Liver (tissue), 9 donors: Measurements from ENCODE around the gene MKI67. TPM values are rescaled to one million over a fixed set of nuclear protein-coding genes. Genes with fewer than 3 reads are reported as not detected.
A peak's percentile ranks its signal among the peaks of the same experiment; 100 is the strongest.

ENCODE experiments used
- DNase-seq: peaks from one replicate; pipeline ENCODE4 v3.0.0-alpha.2; 2017; ENCODE audit warnings: low spot score
- H3K27ac ChIP-seq, 2 donors: one replicate each; pipeline ENCODE4 v1.7.0; 2013; ENCODE audit warnings: inconsistent platforms in 2 of 2, low read length in 2 of 2, control low read depth in 1 of 2, low read depth in 1 of 2, mild to moderate bottlenecking in 1 of 2
- H3K27me3 ChIP-seq, 4 donors: one replicate each; pipeline versions ENCODE4 v1.6.1 to v1.7.0; 2013; ENCODE audit warnings: low read length in 3 of 4, inconsistent platforms in 1 of 4, mild to moderate bottlenecking in 1 of 4, moderate library complexity in 1 of 4; ENCODE audit not compliant: control insufficient read depth in 4 of 4, insufficient read depth in 4 of 4
- H3K36me3 ChIP-seq, 4 donors: one replicate each; pipeline versions ENCODE4 v1.6.1 to v1.7.0; 2013; ENCODE audit warnings: low read length in 3 of 4, mild to moderate bottlenecking in 3 of 4, low read depth in 1 of 4, moderate library complexity in 1 of 4; ENCODE audit not compliant: control insufficient read depth in 4 of 4, insufficient read depth in 3 of 4
- H3K4me1 ChIP-seq, 4 donors: one replicate each; pipeline versions ENCODE4 v1.6.1 to v1.7.0; 2013; ENCODE audit warnings: low read length in 3 of 4, mild to moderate bottlenecking in 3 of 4, moderate library complexity in 1 of 4; ENCODE audit not compliant: control insufficient read depth in 4 of 4, insufficient read depth in 4 of 4
- H3K4me3 ChIP-seq, 3 donors: one replicate each; pipeline versions ENCODE4 v1.6.1 to v1.7.0; 2013; ENCODE audit warnings: low read length in 3 of 3, control low read depth in 1 of 3, low read depth in 1 of 3, mild to moderate bottlenecking in 1 of 3
- H3K9ac ChIP-seq, 2 donors: one replicate each; pipeline ENCODE4 v1.7.0; 2013; ENCODE audit warnings: low read length in 2 of 2, mild to moderate bottlenecking in 2 of 2, moderate library complexity in 2 of 2, control low read depth in 1 of 2, low read depth in 1 of 2
- H3K9me3 ChIP-seq, 4 donors: one replicate each; pipeline versions ENCODE4 v1.6.1 to v1.7.0; 2013; ENCODE audit warnings: low read length in 3 of 4; ENCODE audit not compliant: control insufficient read depth in 4 of 4
- EGR1 ChIP-seq, 2 donors: IDR thresholded peaks; 2 replicates each; pipeline ENCODE4 v1.6.1; 2016 to 2018; ENCODE audit warnings: antibody characterized with exemption in 2 of 2, low read depth in 2 of 2
- FOXA1 ChIP-seq: IDR thresholded peaks from 2 replicates; pipeline ENCODE4 v1.6.1; 2016; ENCODE audit warnings: antibody characterized with exemption
- FOXA2 ChIP-seq: IDR thresholded peaks from 2 replicates; pipeline ENCODE4 v1.6.1; 2016; ENCODE audit warnings: antibody characterized with exemption
- GABPA ChIP-seq, 2 donors: IDR thresholded peaks in 1 of 2; conservative IDR thresholded peaks in 1 of 2; 2 replicates each; pipeline ENCODE4 v1.6.1; 2016; ENCODE audit warnings: antibody characterized with exemption in 2 of 2, mild to moderate bottlenecking in 1 of 2, moderate library complexity in 1 of 2
- HNF4A ChIP-seq, 2 donors: conservative IDR thresholded peaks; 2 replicates each; pipeline ENCODE4 v1.6.1; 2016; ENCODE audit warnings: antibody characterized with exemption in 2 of 2, mild to moderate bottlenecking in 2 of 2
- HNF4G ChIP-seq: IDR thresholded peaks from 2 replicates; pipeline ENCODE4 v1.6.1; 2016; ENCODE audit warnings: antibody characterized with exemption
- JUND ChIP-seq, 2 donors: IDR thresholded peaks; 2 replicates each; pipeline ENCODE4 v1.6.1; 2016; ENCODE audit warnings: antibody characterized with exemption in 2 of 2
- NR2F2 ChIP-seq: IDR thresholded peaks from 2 replicates; pipeline ENCODE4 v1.6.1; 2016; ENCODE audit warnings: antibody characterized with exemption
- RAD21 ChIP-seq, 2 donors: IDR thresholded peaks; 2 replicates each; pipeline ENCODE4 v1.6.1; 2016; ENCODE audit warnings: antibody characterized with exemption in 2 of 2, mild to moderate bottlenecking in 2 of 2
- RXRA ChIP-seq, 2 donors: IDR thresholded peaks; 2 replicates each; pipeline ENCODE4 v1.6.1; 2017 to 2018; ENCODE audit warnings: antibody characterized with exemption in 2 of 2, mild to moderate bottlenecking in 1 of 2
- SP1 ChIP-seq: IDR thresholded peaks from 2 replicates; pipeline ENCODE4 v1.6.1; 2018; ENCODE audit warnings: antibody characterized with exemption, mild to moderate bottlenecking
- TAF1 ChIP-seq: conservative IDR thresholded peaks from 2 replicates; pipeline ENCODE4 v1.6.1; 2016; ENCODE audit warnings: antibody characterized with exemption, mild to moderate bottlenecking
- YY1 ChIP-seq: IDR thresholded peaks from 2 replicates; pipeline ENCODE4 v1.6.1; 2016; ENCODE audit warnings: antibody characterized with exemption, mild to moderate bottlenecking
- whole genome bisulfite sequencing: extraction: QIAGEN DNeasy Blood & Tissue Kit; methylation state at CpG from one replicate; pipeline ENCODE4 v1.1.7; 2013; 5-methylcytosine and 5-hydroxymethylcytosine counted together
- polyA plus RNA-seq, 2 donors: library from polyadenylated mRNA; stranded (reverse) in 1 of 2; unstranded in 1 of 2; fragments of 200-250 nt in 1 of 2; fragments of >200 nt in 1 of 2; fragmentation: Nextera tagmentation in 1 of 2; extraction: Ambion mirVana in 1 of 2; gene quantifications; one replicate each; pipeline versions ENCODE4 v1.2.1 to v1.2.3, GENCODE V29; 2013 to 2015
- total RNA-seq, 2 donors: library from RNA; depleted of rRNA; stranded (reverse); fragments of >200 nt; gene quantifications; one replicate each; pipeline ENCODE4 v1.2.3, GENCODE V29; 2014
- TF ChIP-seq, protein P1 (sequence below): IDR thresholded peaks from 2 replicates; pipeline ENCODE4 v1.6.1; 2016; ENCODE audit warnings: antibody characterized with exemption
- TF ChIP-seq, protein P2 (sequence below): IDR thresholded peaks from 2 replicates; pipeline ENCODE4 v1.6.1; 2016; ENCODE audit warnings: antibody characterized with exemption, mild to moderate bottlenecking
- TF ChIP-seq, protein P3 (sequence below): IDR thresholded peaks from 2 replicates; pipeline ENCODE4 v1.6.1; 2016; ENCODE audit warnings: antibody characterized with exemption
- TF ChIP-seq, protein P4 (sequence below): IDR thresholded peaks from 2 replicates; pipeline ENCODE4 v1.6.1; 2016; ENCODE audit warnings: antibody characterized with exemption
- TF ChIP-seq, protein P5 (sequence below): fragments of 150-350 bp; IDR thresholded peaks from 2 replicates; pipeline ENCODE4 v1.5.1; 2017; ENCODE audit warnings: improper control_type of control experiment, low read depth, low read length; ENCODE audit not compliant: missing input control
- donor health status: healthy.
- donor health status: healthy.
- donor health status: healthy.
- donor health status: healthy.
- donor health status: healthy.

The MKI67 gene
- total and polyA plus RNA-seq, 4 donors: 0.25 to 54.5 (median 1.1) TPM

DNA sequence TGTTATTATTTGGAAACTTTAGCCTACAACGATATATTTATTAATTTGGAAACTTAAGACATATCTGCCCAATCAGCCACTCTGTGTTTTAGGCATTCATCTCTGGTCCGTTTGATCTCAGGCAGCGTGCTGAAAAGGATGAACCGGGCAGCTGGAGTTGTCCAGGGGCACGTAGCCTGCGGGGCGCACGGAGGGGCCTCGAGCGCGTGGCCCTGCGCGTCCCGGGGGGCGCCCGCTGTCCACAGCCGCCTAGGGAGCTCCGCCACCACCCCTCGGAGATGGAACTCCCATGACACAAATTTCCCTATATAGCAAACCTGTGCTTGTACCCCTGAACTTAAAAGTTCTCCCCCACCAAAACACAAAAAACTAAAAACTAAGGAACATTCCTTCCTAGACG, 24.3 kb upstream of the MKI67 start:
- TF ChIP-seq, protein P1, sequence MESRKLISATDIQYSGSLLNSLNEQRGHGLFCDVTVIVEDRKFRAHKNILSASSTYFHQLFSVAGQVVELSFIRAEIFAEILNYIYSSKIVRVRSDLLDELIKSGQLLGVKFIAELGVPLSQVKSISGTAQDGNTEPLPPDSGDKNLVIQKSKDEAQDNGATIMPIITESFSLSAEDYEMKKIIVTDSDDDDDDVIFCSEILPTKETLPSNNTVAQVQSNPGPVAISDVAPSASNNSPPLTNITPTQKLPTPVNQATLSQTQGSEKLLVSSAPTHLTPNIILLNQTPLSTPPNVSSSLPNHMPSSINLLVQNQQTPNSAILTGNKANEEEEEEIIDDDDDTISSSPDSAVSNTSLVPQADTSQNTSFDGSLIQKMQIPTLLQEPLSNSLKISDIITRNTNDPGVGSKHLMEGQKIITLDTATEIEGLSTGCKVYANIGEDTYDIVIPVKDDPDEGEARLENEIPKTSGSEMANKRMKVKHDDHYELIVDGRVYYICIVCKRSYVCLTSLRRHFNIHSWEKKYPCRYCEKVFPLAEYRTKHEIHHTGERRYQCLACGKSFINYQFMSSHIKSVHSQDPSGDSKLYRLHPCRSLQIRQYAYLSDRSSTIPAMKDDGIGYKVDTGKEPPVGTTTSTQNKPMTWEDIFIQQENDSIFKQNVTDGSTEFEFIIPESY: no peak
- TF ChIP-seq SP1 (no peak), JUND (IDR thresholded peaks at IDR 0.05) (no peak), GABPA (IDR thresholded peaks at IDR 0.05 in 1 of 2, conservative IDR thresholded peaks at IDR 0.05 in 1 of 2) (no peak), FOXA2 (no peak), HNF4A (conservative IDR thresholded peaks at IDR 0.05) (no peak), YY1 (no peak), TAF1 (no peak), RXRA (IDR thresholded peaks at IDR 0.05) (no peak), NR2F2 (no peak), FOXA1 (no peak), EGR1 (IDR thresholded peaks at IDR 0.05; ENCODE audit: low read depth in 2 of 2) (no peak), RAD21 (IDR thresholded peaks at IDR 0.05) (no peak), HNF4G (no peak)
- TF ChIP-seq, protein P2, sequence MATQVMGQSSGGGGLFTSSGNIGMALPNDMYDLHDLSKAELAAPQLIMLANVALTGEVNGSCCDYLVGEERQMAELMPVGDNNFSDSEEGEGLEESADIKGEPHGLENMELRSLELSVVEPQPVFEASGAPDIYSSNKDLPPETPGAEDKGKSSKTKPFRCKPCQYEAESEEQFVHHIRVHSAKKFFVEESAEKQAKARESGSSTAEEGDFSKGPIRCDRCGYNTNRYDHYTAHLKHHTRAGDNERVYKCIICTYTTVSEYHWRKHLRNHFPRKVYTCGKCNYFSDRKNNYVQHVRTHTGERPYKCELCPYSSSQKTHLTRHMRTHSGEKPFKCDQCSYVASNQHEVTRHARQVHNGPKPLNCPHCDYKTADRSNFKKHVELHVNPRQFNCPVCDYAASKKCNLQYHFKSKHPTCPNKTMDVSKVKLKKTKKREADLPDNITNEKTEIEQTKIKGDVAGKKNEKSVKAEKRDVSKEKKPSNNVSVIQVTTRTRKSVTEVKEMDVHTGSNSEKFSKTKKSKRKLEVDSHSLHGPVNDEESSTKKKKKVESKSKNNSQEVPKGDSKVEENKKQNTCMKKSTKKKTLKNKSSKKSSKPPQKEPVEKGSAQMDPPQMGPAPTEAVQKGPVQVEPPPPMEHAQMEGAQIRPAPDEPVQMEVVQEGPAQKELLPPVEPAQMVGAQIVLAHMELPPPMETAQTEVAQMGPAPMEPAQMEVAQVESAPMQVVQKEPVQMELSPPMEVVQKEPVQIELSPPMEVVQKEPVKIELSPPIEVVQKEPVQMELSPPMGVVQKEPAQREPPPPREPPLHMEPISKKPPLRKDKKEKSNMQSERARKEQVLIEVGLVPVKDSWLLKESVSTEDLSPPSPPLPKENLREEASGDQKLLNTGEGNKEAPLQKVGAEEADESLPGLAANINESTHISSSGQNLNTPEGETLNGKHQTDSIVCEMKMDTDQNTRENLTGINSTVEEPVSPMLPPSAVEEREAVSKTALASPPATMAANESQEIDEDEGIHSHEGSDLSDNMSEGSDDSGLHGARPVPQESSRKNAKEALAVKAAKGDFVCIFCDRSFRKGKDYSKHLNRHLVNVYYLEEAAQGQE: no peak
- TF ChIP-seq, protein P3, sequence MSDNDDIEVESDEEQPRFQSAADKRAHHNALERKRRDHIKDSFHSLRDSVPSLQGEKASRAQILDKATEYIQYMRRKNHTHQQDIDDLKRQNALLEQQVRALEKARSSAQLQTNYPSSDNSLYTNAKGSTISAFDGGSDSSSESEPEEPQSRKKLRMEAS: no peak
- TF ChIP-seq, protein P4, sequence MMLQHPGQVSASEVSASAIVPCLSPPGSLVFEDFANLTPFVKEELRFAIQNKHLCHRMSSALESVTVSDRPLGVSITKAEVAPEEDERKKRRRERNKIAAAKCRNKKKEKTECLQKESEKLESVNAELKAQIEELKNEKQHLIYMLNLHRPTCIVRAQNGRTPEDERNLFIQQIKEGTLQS: no peak
- TF ChIP-seq, protein P5, sequence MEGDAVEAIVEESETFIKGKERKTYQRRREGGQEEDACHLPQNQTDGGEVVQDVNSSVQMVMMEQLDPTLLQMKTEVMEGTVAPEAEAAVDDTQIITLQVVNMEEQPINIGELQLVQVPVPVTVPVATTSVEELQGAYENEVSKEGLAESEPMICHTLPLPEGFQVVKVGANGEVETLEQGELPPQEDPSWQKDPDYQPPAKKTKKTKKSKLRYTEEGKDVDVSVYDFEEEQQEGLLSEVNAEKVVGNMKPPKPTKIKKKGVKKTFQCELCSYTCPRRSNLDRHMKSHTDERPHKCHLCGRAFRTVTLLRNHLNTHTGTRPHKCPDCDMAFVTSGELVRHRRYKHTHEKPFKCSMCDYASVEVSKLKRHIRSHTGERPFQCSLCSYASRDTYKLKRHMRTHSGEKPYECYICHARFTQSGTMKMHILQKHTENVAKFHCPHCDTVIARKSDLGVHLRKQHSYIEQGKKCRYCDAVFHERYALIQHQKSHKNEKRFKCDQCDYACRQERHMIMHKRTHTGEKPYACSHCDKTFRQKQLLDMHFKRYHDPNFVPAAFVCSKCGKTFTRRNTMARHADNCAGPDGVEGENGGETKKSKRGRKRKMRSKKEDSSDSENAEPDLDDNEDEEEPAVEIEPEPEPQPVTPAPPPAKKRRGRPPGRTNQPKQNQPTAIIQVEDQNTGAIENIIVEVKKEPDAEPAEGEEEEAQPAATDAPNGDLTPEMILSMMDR: no peak
- H3K27ac ChIP-seq: no peak overlapping the region
- no peak for DNase-seq
- H3K4me3 ChIP-seq: peak overlapping the region in 1 of 3 donors; percentile 68
- no peaks in the 10 kb centered on the region for H3K36me3 ChIP-seq
- peaks cover 0 to 3% (median 0%) of the 10 kb centered on the region in 4 donors for H3K27me3 ChIP-seq
- H3K9me3 ChIP-seq: peaks cover 0 to under 1% (median 0%) of the 10 kb centered on the region in 4 donors
- WGBS: 74% methylated on average over 20 of the region's 20 CpGs
- no peak overlapping the region for H3K9ac ChIP-seq
- peaks cover 0 to 5% (median 2%) of the 10 kb centered on the region in 4 donors for H3K4me1 ChIP-seq
